CD4-positive, alpha-beta T cell treated with Interleukin-17A for 1 hour (primary cell): Measurements from ENCODE around the gene SMLR1.
A peak's percentile ranks its signal among the peaks of the same experiment; 100 is the strongest.

Source experiments
- DNase-seq: peaks from one replicate; pipeline ENCODE4 v3.0.0-alpha.2; 2020

The SMLR1 gene

GRCh38 chr6:130853555-130854183 is 26.5 kb downstream of the SMLR1 start:
- DNase-seq: no peak

GRCh38 chr6:130858054-130858453 is 30.8 kb downstream of the SMLR1 start:
- no peak for DNase-seq

GRCh38 chr6:130858498-130859160 is 31.4 kb downstream of the SMLR1 start:
- DNase-seq: no peak

- DNase-seq: no peak
Measured at GRCh38 chr6:130859161-130859867, 32.1 kb downstream of the SMLR1 start.

- no peak for DNase-seq
Measured at GRCh38 chr6:130862370-130862769, 35.2 kb downstream of the SMLR1 start.

GRCh38 chr6:130863415-130864230 is 36.4 kb downstream of the SMLR1 start:
- no peak for DNase-seq

GRCh38 chr6:130864344-130864743 is 37.1 kb downstream of the SMLR1 start:
- DNase-seq: no peak

- no peak for DNase-seq
Measured at GRCh38 chr6:130865793-130866192, 38.6 kb downstream of the SMLR1 start.

- no peak for DNase-seq
Measured at GRCh38 chr6:130869681-130870080, 42.5 kb downstream of the SMLR1 start.

- no peak for DNase-seq
Measured at GRCh38 chr6:130870179-130870880, 43.1 kb downstream of the SMLR1 start.

- peak; percentile 66 for DNase-seq
Measured at GRCh38 chr6:130872250-130873095, 45.3 kb downstream of the SMLR1 start.

- no peak for DNase-seq
Measured at GRCh38 chr6:130873746-130874145, 46.5 kb downstream of the SMLR1 start.

- no peak for DNase-seq
Measured at GRCh38 chr6:130879826-130880225, 52.6 kb downstream of the SMLR1 start.

- DNase-seq: no peak
Measured at GRCh38 chr6:130882370-130882769, 55.2 kb downstream of the SMLR1 start.

GRCh38 chr6:130885392-130886192 is 58.4 kb downstream of the SMLR1 start:
- DNase-seq: peak; percentile 84
